Keratinocyte (primary cell): ENCODE results near the gene GTPBP1. TPM values are rescaled to one million over a fixed set of nuclear protein-coding genes. Genes with fewer than 3 reads are reported as not detected.

Experiments used
- DNase-seq: peaks from one replicate; pipeline ENCODE4 v3.0.0-alpha.2; 2011; ENCODE audit warnings: low read depth, missing footprints, low spot score
- FAIRE-seq: peaks from 2 replicates; lab custom pipeline; 2011; peaks lifted over from hg19 to GRCh38; lab: Jason Lieb, UNC
- H2AFZ ChIP-seq: 2 replicates; pipeline ENCODE4 v1.6.0; 2012; ENCODE audit warnings: low read length, control low read depth, inconsistent platforms; ENCODE audit not compliant: control insufficient read depth
- H3K27ac ChIP-seq: 2 replicates; pipeline ENCODE4 v1.5.1; 2011; ENCODE audit warnings: low read length; ENCODE audit not compliant: control insufficient read depth, insufficient read depth
- H3K27me3 ChIP-seq: 3 replicates; pipeline ENCODE4 v1.6.0; 2011; ENCODE audit warnings: low read length; ENCODE audit not compliant: control insufficient read depth, insufficient read depth; ENCODE audit errors: extremely low read depth
- H3K36me3 ChIP-seq, 2 experiments: 2 replicates in 1 of 2; 3 replicates in 1 of 2; pipeline ENCODE4 v1.5.1; 2011; ENCODE audit warnings: low read length in 2 of 2, mild to moderate bottlenecking in 1 of 2; ENCODE audit not compliant: control insufficient read depth in 2 of 2, insufficient read depth in 2 of 2; ENCODE audit errors: extremely low read depth in 1 of 2
- H3K4me1 ChIP-seq: 3 replicates; pipeline ENCODE4 v1.5.1; 2011; ENCODE audit warnings: low read length; ENCODE audit not compliant: control insufficient read depth, insufficient read depth; ENCODE audit errors: extremely low read depth
- H3K4me2 ChIP-seq: 3 replicates; pipeline ENCODE4 v1.6.0; 2011; ENCODE audit warnings: low read depth, low read length; ENCODE audit not compliant: control insufficient read depth, insufficient read depth; ENCODE audit errors: extremely low read depth
- H3K4me3 ChIP-seq, 3 experiments: fragments of 200-600 bp in 1 of 3; sonication (generic) in 1 of 3; 2 replicates in 2 of 3; 3 replicates in 1 of 3; pipeline ENCODE4 v1.5.1; 2011 to 2016; ENCODE audit warnings: low read length in 3 of 3, mild to moderate bottlenecking in 3 of 3, control low read depth in 2 of 3, inconsistent platforms in 1 of 3, low read depth in 1 of 3, mixed read lengths in 1 of 3, mixed run types in 1 of 3, moderate library complexity in 1 of 3; ENCODE audit not compliant: control insufficient read depth in 2 of 3, insufficient read depth in 2 of 3; ENCODE audit errors: extremely low read depth in 1 of 3
- H3K79me2 ChIP-seq: 2 replicates; pipeline ENCODE4 v1.6.0; 2012; ENCODE audit warnings: low read length; ENCODE audit not compliant: control insufficient read depth, insufficient read depth
- H3K9ac ChIP-seq: 3 replicates; pipeline ENCODE4 v1.6.0; 2011; ENCODE audit warnings: low read length; ENCODE audit not compliant: control insufficient read depth, insufficient read depth; ENCODE audit errors: extremely low read depth
- H3K9me1 ChIP-seq: 3 replicates; pipeline ENCODE4 v1.6.0; 2011; ENCODE audit warnings: low read length; ENCODE audit not compliant: control insufficient read depth, insufficient read depth; ENCODE audit errors: extremely low read depth
- H3K9me3 ChIP-seq: 2 replicates; pipeline ENCODE4 v1.5.1; 2012; ENCODE audit warnings: low read depth, low read length; ENCODE audit not compliant: control insufficient read depth
- H4K20me1 ChIP-seq: 3 replicates; pipeline ENCODE4 v1.6.0; 2011; ENCODE audit warnings: low read length; ENCODE audit not compliant: control insufficient read depth, insufficient read depth; ENCODE audit errors: extremely low read depth
- EZH2 ChIP-seq: IDR thresholded peaks from one replicate; pipeline ENCODE4 v1.6.1; 2012; ENCODE audit warnings: inconsistent platforms, mild to moderate bottlenecking, low read length, moderate library complexity
- dilution Hi-C: fragments of 300-500 bp; cut with MboI; formaldehyde crosslinking; loops from one replicate; pipeline ENCODE4 v1.7.0; 2020; ENCODE audit warnings: low sequenced_read_pairs; ENCODE audit not compliant: extremely low pct_ligation_motif_present
- polyA plus RNA-seq, 5 experiments: library from polyadenylated mRNA; depleted of rRNA in 3 of 5; stranded (reverse) in 3 of 5; stranded (forward) in 1 of 5; unstranded in 1 of 5; fragments of >200 nt; gene quantifications; 1 replicate in 1 of 5; 2 replicates in 3 of 5; 3 replicates in 1 of 5; pipeline versions ENCODE4 v1.2.1 to v1.2.3, GENCODE V29; 2011 to 2012; ENCODE audit warnings: missing spikeins in 2 of 5, low read depth in 1 of 5, low replicate concordance in 1 of 5
- TF ChIP-seq, protein P1 (sequence below), 3 experiments: IDR thresholded peaks in 1 of 3; conservative IDR thresholded peaks in 1 of 3; optimal IDR thresholded peaks in 1 of 3; 2 replicates in 2 of 3; 3 replicates in 1 of 3; pipeline versions ENCODE3 to v1.5.1; 2011; ENCODE audit warnings: low read length in 3 of 3, mild to moderate bottlenecking in 3 of 3, moderate library complexity in 2 of 3, control low read depth in 1 of 3, inconsistent platforms in 1 of 3; ENCODE audit not compliant: insufficient read depth in 2 of 3; ENCODE audit errors: extremely low read depth in 1 of 3

The GTPBP1 gene
- polyA plus RNA-seq, 1 donor (not counting 4 experiments of a cell fraction or from before 2014, with no cell fraction given) = 16.3 TPM

- TF ChIP-seq, protein P1, sequence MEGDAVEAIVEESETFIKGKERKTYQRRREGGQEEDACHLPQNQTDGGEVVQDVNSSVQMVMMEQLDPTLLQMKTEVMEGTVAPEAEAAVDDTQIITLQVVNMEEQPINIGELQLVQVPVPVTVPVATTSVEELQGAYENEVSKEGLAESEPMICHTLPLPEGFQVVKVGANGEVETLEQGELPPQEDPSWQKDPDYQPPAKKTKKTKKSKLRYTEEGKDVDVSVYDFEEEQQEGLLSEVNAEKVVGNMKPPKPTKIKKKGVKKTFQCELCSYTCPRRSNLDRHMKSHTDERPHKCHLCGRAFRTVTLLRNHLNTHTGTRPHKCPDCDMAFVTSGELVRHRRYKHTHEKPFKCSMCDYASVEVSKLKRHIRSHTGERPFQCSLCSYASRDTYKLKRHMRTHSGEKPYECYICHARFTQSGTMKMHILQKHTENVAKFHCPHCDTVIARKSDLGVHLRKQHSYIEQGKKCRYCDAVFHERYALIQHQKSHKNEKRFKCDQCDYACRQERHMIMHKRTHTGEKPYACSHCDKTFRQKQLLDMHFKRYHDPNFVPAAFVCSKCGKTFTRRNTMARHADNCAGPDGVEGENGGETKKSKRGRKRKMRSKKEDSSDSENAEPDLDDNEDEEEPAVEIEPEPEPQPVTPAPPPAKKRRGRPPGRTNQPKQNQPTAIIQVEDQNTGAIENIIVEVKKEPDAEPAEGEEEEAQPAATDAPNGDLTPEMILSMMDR (optimal IDR thresholded peaks at IDR 0.05 in 1 of 3, IDR thresholded peaks at IDR 0.05 in 1 of 3, conservative IDR thresholded peaks at IDR 0.05 in 1 of 3; ENCODE audit: extremely low read depth in 1 of 3, insufficient read depth in 2 of 3, low read length in 3 of 3) = no peak
- TF ChIP-seq EZH2 = no peak
- Histone ChIP-seq H3K9ac (no peak overlapping the region), H3K4me3 (no peak overlapping the region), H3K27ac (no peak overlapping the region), H3K27me3 (no peaks in the 10 kb centered on the region), H3K4me1 (peaks cover 1% of the 10 kb centered on the region), H3K36me3 (peaks cover 62 to 65% of the 10 kb centered on the region in 2 experiments), H3K9me1 (no peaks in the 10 kb centered on the region), H3K4me2 (no peak overlapping the region), H3K79me2 (no peaks in the 10 kb centered on the region), H3K9me3 (no peaks in the 10 kb centered on the region), H4K20me1 (no peaks in the 10 kb centered on the region), H2AFZ (no peak overlapping the region)
- FAIRE-seq (no peak), DNase-seq (no peak)
- dilution Hi-C loops = no loop called here
These were observed 22.0 kb downstream of the GTPBP1 start for GRCh38 chr22:38727530-38728451.

- no peak overlapping the region for H3K4me3 ChIP-seq
- H3K36me3 ChIP-seq = peaks cover 58 to 60% of the 10 kb centered on the region in 2 experiments
- H3K9ac ChIP-seq = no peak overlapping the region
- no peaks in the 10 kb centered on the region for H3K79me2 ChIP-seq
- no peak for DNase-seq
- no peak for FAIRE-seq
- H3K27me3 ChIP-seq = no peaks in the 10 kb centered on the region
- peaks cover 2% of the 10 kb centered on the region for H4K20me1 ChIP-seq
- no peak overlapping the region for H3K27ac ChIP-seq
- H3K9me3 ChIP-seq = no peaks in the 10 kb centered on the region
- dilution Hi-C loops = no loop called here
- H2AFZ ChIP-seq = no peak overlapping the region
- no peak overlapping the region for H3K4me2 ChIP-seq
- H3K9me1 ChIP-seq = no peaks in the 10 kb centered on the region
- H3K4me1 ChIP-seq = peaks cover 5% of the 10 kb centered on the region
- TF ChIP-seq, protein P1 (optimal IDR thresholded peaks at IDR 0.05 in 1 of 3, IDR thresholded peaks at IDR 0.05 in 1 of 3, conservative IDR thresholded peaks at IDR 0.05 in 1 of 3; ENCODE audit: extremely low read depth in 1 of 3, insufficient read depth in 2 of 3, low read length in 3 of 3) = no peak
- no peak for TF ChIP-seq EZH2
These were observed 23.4 kb downstream of the GTPBP1 start for GRCh38 chr22:38728871-38729796.
